Retinal pigment epithelial cell (primary cell): ENCODE measurements around the gene SMIM20.

Experiments
- DNase-seq: peaks from one replicate; pipeline ENCODE4 v3.0.0-alpha.2; 2010; ENCODE audit warnings: low read depth
- H3K4me3 ChIP-seq: 2 replicates; pipeline ENCODE4 v1.5.1; 2011; ENCODE audit warnings: mild to moderate bottlenecking, low read length, control low read depth, moderate library complexity
- CTCF ChIP-seq: conservative IDR thresholded peaks from 2 replicates; pipeline ENCODE4 v1.5.1; 2011; ENCODE audit warnings: low read depth, low read length, control low read depth, inconsistent platforms

Gene SMIM20

GRCh38 chr4:25958110-25958509 lies 44.1 kb downstream of the SMIM20 start:
- no peak overlapping the region for H3K4me3 ChIP-seq
- TF ChIP-seq CTCF, result no peak
- DNase-seq, result no peak

GRCh38 chr4:25962393-25962792 lies 48.4 kb downstream of the SMIM20 start:
- TF ChIP-seq CTCF, result no peak
- no peak overlapping the region for H3K4me3 ChIP-seq
- no peak for DNase-seq

GRCh38 chr4:25965629-25966028 lies 51.6 kb downstream of the SMIM20 start:
- H3K4me3 ChIP-seq, result no peak overlapping the region
- TF ChIP-seq CTCF, result no peak
- no peak for DNase-seq

- no peak overlapping the region for H3K4me3 ChIP-seq
- no peak for DNase-seq
- no peak for TF ChIP-seq CTCF
Measured at GRCh38 chr4:25966171-25966570, 52.2 kb downstream of the SMIM20 start.

- H3K4me3 ChIP-seq, result no peak overlapping the region
- TF ChIP-seq CTCF, result no peak
- no peak for DNase-seq
Measured at GRCh38 chr4:25969374-25970155, 55.5 kb downstream of the SMIM20 start.

GRCh38 chr4:25970226-25970675 lies 56.2 kb downstream of the SMIM20 start:
- no peak overlapping the region for H3K4me3 ChIP-seq
- TF ChIP-seq CTCF, result no peak
- DNase-seq, result no peak
